Astrocyte (in vitro differentiated cells and primary cell): ENCODE results near the gene NRG2. TPM values are rescaled to one million over a fixed set of nuclear protein-coding genes. Genes with fewer than 3 reads are reported as not detected.

Experiments
- DNase-seq: peaks from one replicate; pipeline ENCODE4 v3.0.0-alpha.2; 2010; ENCODE audit warnings: low read depth
- FAIRE-seq: peaks from 2 replicates; lab custom pipeline; 2011; peaks lifted over from hg19 to GRCh38; lab: Jason Lieb, UNC
- H2AFZ ChIP-seq: 2 replicates; pipeline ENCODE4 v1.6.0; 2012; ENCODE audit warnings: low read depth, low read length, inconsistent platforms
- H3K27ac ChIP-seq: 2 replicates; pipeline ENCODE4 v1.5.1; 2011; ENCODE audit warnings: low read depth, low read length, inconsistent platforms
- H3K27me3 ChIP-seq: 2 replicates; pipeline ENCODE4 v1.6.0; 2011; ENCODE audit warnings: low read length, inconsistent platforms; ENCODE audit not compliant: insufficient read depth
- H3K36me3 ChIP-seq: 2 replicates; pipeline ENCODE4 v1.5.1; 2011; ENCODE audit warnings: low read length, inconsistent platforms; ENCODE audit not compliant: insufficient read depth
- H3K4me1 ChIP-seq: 2 replicates; pipeline ENCODE4 v1.5.1; 2011; ENCODE audit warnings: low read length, inconsistent platforms; ENCODE audit not compliant: insufficient read depth
- H3K4me2 ChIP-seq: 2 replicates; pipeline ENCODE4 v1.6.0; 2012; ENCODE audit warnings: low read length, inconsistent platforms
- H3K4me3 ChIP-seq: 2 replicates; pipeline ENCODE4 v1.5.1; 2011; ENCODE audit warnings: low read depth, mild to moderate bottlenecking, low read length, inconsistent platforms; ENCODE audit not compliant: insufficient read depth
- H3K79me2 ChIP-seq: 2 replicates; pipeline ENCODE4 v1.6.0; 2012; ENCODE audit warnings: mild to moderate bottlenecking, low read length, inconsistent platforms; ENCODE audit not compliant: insufficient read depth
- H3K9ac ChIP-seq: 2 replicates; pipeline ENCODE4 v1.6.0; 2012; ENCODE audit warnings: mild to moderate bottlenecking, low read length, inconsistent platforms
- H3K9me3 ChIP-seq: 2 replicates; pipeline ENCODE4 v1.5.1; 2012; ENCODE audit warnings: low read depth, mild to moderate bottlenecking, low read length, inconsistent platforms; ENCODE audit not compliant: insufficient read depth
- H4K20me1 ChIP-seq: 2 replicates; pipeline ENCODE4 v1.6.0; 2012; ENCODE audit warnings: low read length, inconsistent platforms; ENCODE audit not compliant: insufficient read depth
- H3K27ac Mint-ChIP-seq: one replicate; pipeline ENCODE4 v1.8.0; 2021; ENCODE audit warnings: mild to moderate bottlenecking, mixed read lengths; ENCODE audit not compliant: unreplicated experiment
- H3K27me3 Mint-ChIP-seq: one replicate; pipeline ENCODE4 v1.8.0; 2021; ENCODE audit warnings: low read depth, mixed read lengths; ENCODE audit not compliant: unreplicated experiment
- H3K36me3 Mint-ChIP-seq: one replicate; pipeline ENCODE4 v1.8.0; 2021; ENCODE audit warnings: low read depth, mixed read lengths; ENCODE audit not compliant: unreplicated experiment
- H3K4me1 Mint-ChIP-seq: one replicate; pipeline ENCODE4 v1.8.0; 2021; ENCODE audit warnings: low read depth, mixed read lengths; ENCODE audit not compliant: unreplicated experiment
- H3K4me3 Mint-ChIP-seq: one replicate; pipeline ENCODE4 v1.8.0; 2021; ENCODE audit warnings: mild to moderate bottlenecking, moderate library complexity, mixed read lengths; ENCODE audit not compliant: unreplicated experiment
- H3K9me3 Mint-ChIP-seq: one replicate; pipeline ENCODE4 v1.8.0; 2021; ENCODE audit warnings: mild to moderate bottlenecking, mixed read lengths; ENCODE audit not compliant: unreplicated experiment
- EZH2 ChIP-seq: IDR thresholded peaks from 2 replicates; pipeline ENCODE4 v1.6.1; 2012; ENCODE audit warnings: mild to moderate bottlenecking, low read length, inconsistent platforms; ENCODE audit not compliant: insufficient read depth
- total RNA-seq: library from RNA; stranded (reverse); gene quantifications from 2 replicates; pipeline ENCODE4 v1.2.1, GENCODE V29; 2021
- TF ChIP-seq, protein P1 (sequence below): IDR thresholded peaks from 2 replicates; pipeline ENCODE4 v1.5.1; 2011; ENCODE audit warnings: low read depth, mild to moderate bottlenecking, inconsistent platforms, low read length, moderate library complexity; ENCODE audit not compliant: insufficient read depth

NRG2 gene
- total RNA-seq, 1 donor from 2014 or later: 0.54 TPM

DNA sequence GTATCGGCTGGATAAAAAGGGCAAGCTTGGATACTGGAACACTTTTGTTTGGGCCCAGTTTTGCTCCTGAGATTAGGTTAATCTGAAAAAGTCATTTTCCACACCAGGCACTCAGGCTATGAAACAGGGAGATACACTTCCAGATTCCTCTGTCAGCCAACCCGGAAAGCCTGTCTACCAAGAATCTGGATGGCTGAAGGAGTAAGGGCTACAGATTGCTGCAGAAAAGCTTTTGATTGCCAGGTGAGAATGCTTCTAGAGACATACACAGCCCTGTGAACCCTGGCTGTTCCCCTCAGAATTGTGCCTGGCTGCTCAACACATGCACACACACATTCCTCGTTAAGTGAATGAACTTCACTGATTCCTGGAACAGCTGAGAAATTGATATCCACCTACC is 133.1 kb downstream of the NRG2 start:
- Histone ChIP-seq H3K4me1 (no peaks in the 10 kb centered on the region), H2AFZ (no peak overlapping the region), H3K27me3 (peaks cover 25% of the 10 kb centered on the region), H3K9me3 (no peaks in the 10 kb centered on the region), H3K36me3 (no peaks in the 10 kb centered on the region), H4K20me1 (no peaks in the 10 kb centered on the region), H3K27ac (no peak overlapping the region), H3K4me3 (no peak overlapping the region), H3K79me2 (no peaks in the 10 kb centered on the region), H3K9ac (no peak overlapping the region), H3K4me2 (no peak overlapping the region)
- FAIRE-seq (no peak), DNase-seq (no peak)
- Mint-ChIP-seq H3K9me3 (no peaks in the 10 kb centered on the region), H3K36me3 (no peaks in the 10 kb centered on the region), H3K4me1 (peaks cover 5% of the 10 kb centered on the region), H3K4me3 (no peak overlapping the region), H3K27ac (no peak overlapping the region), H3K27me3 (peaks cover 53% of the 10 kb centered on the region)
- no peak for TF ChIP-seq EZH2
- TF ChIP-seq, protein P1, sequence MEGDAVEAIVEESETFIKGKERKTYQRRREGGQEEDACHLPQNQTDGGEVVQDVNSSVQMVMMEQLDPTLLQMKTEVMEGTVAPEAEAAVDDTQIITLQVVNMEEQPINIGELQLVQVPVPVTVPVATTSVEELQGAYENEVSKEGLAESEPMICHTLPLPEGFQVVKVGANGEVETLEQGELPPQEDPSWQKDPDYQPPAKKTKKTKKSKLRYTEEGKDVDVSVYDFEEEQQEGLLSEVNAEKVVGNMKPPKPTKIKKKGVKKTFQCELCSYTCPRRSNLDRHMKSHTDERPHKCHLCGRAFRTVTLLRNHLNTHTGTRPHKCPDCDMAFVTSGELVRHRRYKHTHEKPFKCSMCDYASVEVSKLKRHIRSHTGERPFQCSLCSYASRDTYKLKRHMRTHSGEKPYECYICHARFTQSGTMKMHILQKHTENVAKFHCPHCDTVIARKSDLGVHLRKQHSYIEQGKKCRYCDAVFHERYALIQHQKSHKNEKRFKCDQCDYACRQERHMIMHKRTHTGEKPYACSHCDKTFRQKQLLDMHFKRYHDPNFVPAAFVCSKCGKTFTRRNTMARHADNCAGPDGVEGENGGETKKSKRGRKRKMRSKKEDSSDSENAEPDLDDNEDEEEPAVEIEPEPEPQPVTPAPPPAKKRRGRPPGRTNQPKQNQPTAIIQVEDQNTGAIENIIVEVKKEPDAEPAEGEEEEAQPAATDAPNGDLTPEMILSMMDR: no peak

DNA sequence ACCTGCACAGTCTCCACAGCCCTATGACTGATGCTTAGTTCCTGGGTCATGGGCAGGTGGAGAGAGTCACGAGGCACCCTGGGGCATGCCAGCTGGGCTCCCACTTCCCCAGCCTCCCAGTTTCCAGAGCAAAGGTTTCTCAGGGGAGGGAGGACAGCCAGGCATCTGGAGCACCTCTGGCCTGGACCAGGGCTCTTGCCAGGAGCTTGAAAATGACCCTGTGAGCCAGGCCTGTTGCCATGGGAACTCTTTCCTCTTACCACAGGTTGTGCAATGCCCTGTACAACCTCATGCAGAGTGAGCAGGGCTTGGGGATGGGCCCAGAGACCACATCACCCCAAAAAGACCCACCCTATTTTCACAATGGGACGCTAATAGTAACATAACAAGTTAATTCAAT is 134.3 kb downstream of the NRG2 start:
- Histone ChIP-seq H3K27me3 (peaks cover 31% of the 10 kb centered on the region), H3K9ac (no peak overlapping the region), H4K20me1 (no peaks in the 10 kb centered on the region), H3K27ac (no peak overlapping the region), H3K36me3 (no peaks in the 10 kb centered on the region), H2AFZ (no peak overlapping the region), H3K79me2 (no peaks in the 10 kb centered on the region), H3K9me3 (no peaks in the 10 kb centered on the region), H3K4me1 (peaks cover 4% of the 10 kb centered on the region), H3K4me3 (no peak overlapping the region), H3K4me2 (no peak overlapping the region)
- H3K27me3 Mint-ChIP-seq: peaks cover 41% of the 10 kb centered on the region
- TF ChIP-seq, protein P1: no peak
- TF ChIP-seq EZH2: no peak
- peaks cover 6% of the 10 kb centered on the region for H3K4me1 Mint-ChIP-seq
- FAIRE-seq (no peak), DNase-seq (no peak)
- no peaks in the 10 kb centered on the region for H3K9me3 Mint-ChIP-seq
- no peaks in the 10 kb centered on the region for H3K36me3 Mint-ChIP-seq
- no peak overlapping the region for H3K4me3 Mint-ChIP-seq
- H3K27ac Mint-ChIP-seq: no peak overlapping the region

DNA sequence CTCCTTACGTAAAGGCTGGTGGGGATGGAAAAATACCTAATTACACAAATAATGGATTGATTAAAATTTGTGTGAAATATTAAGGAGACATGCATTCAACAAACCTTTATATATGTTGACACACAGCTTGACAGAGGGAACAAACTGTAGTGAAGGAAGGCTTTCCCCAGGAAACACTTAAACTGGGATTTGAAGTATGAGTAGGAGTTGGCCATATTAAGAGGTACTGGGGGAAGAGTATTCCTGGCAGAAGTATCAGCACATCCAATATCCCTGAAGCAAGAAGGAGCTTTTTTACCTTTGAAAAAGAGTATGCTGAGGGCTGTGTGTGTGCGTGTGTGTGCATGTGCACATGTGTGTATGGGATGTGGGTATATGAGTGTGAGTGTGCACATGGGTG is 136.4 kb downstream of the NRG2 start:
- H3K36me3 ChIP-seq: no peaks in the 10 kb centered on the region
- Mint-ChIP-seq H3K9me3 (no peaks in the 10 kb centered on the region), H3K27me3 (peaks cover 44% of the 10 kb centered on the region), H3K27ac (no peak overlapping the region), H3K4me1 (peaks cover 7% of the 10 kb centered on the region), H3K36me3 (no peaks in the 10 kb centered on the region), H3K4me3 (no peak overlapping the region)
- H4K20me1 ChIP-seq: peaks cover 6% of the 10 kb centered on the region
- DNase-seq (no peak), FAIRE-seq (no peak)
- no peaks in the 10 kb centered on the region for H3K79me2 ChIP-seq
- no peak overlapping the region for H3K27ac ChIP-seq
- H2AFZ ChIP-seq: no peak overlapping the region
- H3K9me3 ChIP-seq: no peaks in the 10 kb centered on the region
- no peak overlapping the region for H3K9ac ChIP-seq
- peaks cover 7% of the 10 kb centered on the region for H3K4me1 ChIP-seq
- TF ChIP-seq, protein P1: no peak
- TF ChIP-seq EZH2: no peak
- no peak overlapping the region for H3K4me2 ChIP-seq
- H3K4me3 ChIP-seq: no peak overlapping the region
- H3K27me3 ChIP-seq: peaks cover 49% of the 10 kb centered on the region
